ENCODE results near the gene GPR55.

GPR55 gene

DNA sequence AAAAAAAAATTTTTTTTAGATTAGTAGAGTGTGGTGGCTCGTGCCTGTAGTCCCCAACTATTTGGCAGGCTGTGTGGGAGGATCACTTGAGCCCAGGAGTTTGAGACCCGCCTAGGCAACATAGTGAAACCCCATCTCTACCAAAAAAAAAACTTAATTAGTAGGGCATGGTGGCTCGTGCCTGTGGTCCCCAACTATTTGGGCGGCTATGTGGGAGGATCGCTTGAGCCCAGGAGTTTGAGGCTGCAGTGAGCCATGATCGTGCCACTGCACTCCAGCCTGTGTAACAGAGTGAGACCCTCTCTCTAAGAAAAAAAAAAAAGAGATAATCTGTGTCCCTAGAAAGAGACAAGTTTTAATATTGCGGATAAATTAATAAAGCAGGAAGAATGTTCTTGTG, 8.8 kb downstream of the GPR55 start:
- no peak for DNase-seq

DNA sequence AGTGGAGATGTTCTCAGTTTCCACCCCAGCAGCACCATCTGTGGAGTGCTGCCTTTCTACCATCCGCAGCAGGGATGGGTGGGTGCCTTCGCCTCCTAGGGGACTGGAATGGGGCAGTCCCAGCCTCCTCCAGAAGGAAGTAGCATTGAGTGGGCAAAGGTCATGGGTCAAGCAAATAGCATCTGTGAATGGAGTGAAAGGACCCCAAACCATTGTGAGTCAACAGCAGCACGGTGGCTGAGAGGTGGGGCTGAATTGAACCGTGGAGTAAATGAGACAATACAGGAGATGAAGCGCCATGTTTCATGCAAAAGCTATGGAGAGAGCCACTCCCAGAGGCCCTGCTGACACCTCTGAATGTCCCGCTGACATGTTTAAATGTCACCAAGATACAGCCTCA, 9.7 kb downstream of the GPR55 start:
- no peak for DNase-seq

DNA sequence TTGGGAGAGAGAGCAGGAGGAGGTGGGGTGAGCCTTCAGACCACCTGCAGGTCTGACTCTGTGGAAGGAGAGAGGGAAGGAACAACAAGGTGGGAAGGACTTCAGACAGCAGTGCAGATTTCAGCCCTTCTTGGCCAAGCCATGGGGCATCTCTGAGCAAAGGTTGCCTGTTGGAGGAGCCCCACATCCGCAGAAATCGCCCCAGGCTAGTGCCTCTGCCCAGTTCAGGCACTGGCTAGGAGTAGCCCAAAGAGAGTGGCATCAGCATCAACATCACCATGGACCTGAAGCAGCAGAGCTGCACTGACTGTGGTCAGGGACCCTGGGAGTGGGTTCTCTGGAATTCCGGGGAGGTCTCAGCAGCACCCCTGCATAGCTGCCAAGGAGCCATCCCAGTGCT, 10.2 kb downstream of the GPR55 start:
- DNase-seq = no peak

DNA sequence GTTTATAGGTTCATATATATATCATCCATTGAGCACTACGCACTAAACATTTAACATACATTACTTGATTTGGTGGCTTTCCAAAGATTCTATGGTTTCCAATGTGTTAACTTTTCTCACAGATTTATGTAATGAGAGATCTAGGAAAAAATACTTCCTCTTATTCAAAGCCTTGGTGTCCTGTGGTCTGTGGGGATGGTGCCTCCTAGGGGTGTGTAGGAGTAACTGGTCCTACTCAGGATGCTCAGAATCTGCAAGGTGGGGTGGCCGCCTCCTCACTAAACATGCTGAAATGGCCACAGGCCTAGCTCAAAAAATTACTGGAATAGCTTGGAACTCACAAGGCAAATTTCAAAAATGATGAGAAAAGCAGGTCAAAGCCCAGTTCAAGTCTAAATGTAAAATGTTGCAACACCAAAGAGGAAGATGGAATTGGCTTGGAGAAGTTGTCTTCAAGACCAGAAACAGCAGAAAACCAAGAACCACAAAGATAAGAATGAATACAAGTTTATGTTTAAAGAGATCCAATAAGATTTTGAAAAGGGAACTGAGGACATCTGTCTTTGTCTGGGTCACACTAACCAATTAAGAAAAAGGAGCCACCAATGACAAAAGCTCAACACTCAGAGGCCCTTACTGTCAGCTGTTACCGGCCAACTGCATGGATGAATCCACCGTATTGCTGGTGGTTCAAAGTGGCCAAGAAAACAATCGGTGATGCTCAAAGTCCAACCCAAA, 11.5 kb downstream of the GPR55 start:
- DNase-seq = peak; percentile 27

DNA sequence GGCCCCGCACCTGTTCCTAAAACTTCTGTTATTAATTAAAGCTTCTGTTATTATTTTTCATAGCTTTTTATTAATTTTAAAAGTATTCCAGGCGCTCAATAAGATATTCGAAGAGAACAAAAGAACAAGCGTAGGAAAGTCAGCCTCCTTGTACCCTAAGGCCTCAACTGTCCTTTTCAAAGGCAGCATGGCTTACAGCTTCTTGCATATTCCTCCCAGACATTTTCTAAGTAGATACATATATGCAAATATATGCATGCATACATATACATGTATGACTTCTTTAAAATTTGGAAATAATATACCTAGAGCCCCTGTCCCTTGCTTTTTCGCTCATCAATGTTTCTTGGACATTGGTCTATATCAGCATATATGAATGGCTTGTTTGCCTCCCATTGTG, 12.3 kb downstream of the GPR55 start:
- no peak for DNase-seq

DNA sequence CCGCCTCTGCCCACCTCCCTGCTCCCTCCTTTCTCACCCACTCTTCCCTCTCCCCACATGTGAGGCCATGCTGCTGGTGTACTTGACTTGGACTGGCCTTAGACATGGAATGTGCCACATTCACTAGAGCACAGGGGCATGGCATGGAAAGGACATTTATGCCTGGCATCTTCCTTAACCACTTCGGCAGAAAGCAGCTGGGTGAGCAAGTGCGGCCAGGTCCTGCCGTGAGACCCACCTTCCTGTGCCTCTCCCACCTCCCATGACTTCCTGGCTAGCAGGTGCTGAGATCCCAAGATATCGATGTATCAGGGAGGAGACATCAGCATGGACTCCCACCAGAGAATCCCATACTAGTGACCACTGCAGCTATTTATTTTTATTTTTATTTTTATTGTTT, 13.0 kb downstream of the GPR55 start:
- no peak for DNase-seq

DNA sequence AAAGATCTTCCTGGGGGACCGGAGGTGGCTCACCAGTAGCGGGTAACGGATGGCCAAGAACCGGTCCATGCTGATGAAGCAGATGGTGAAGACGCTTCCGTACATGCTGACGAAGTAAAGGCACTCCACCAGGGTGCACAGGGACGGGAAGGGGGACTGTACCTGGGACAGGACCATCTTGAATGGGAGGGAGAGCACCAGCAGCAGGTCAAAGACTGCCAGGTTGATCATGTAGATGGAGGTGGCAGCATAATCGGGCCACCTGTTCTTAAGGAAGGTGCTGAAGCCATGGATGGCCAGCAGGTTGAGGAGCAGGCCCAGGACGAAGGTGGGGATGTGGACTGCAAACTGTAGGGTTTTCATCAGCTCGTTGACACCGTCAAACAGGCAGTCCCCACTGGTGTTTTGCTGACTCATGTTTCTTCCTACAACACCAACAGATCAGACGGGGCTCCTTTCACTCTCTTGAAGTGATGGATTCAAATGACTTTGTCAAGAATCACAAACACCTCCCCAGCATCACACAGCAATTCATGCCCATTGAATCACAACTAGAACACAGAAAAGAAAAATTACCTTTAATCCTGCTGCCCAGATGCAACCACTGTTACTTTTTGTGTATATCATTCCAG, 14.4 kb downstream of the GPR55 start:
- DNase-seq = no peak

DNA sequence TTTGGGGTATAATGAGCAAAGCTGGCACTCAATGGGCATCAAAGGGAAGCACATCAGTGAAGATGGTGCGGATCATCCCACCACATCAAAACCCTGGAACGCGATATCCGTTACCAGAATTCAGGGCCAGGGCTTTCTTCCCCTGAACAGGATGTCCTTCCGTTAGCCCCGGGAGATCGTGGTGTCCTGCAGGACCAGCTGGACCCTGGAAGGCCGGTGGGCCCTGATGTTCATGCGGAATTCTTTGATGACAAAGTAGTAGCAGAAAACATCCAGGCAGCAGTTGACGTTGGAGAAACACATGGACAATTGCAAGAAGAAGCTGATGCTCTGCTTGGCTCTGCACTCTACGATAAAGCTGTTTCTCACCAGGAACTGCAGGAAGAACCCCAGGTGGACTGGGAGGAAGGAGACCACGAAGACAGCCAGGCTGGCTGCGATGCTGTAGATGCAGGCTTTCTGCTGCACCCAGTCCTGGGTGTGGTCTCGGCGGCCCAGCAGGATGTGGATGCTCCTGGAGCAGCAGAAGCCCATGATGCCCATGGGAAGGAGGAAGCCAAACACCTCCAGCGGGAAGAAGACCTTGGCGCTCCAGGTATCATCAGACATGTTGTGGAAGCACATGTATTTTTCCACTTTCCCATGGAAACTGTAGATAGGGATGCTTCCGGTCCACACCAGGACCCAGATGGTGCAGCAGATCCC, 15.0 kb downstream of the GPR55 start:
- no peak for DNase-seq

DNA sequence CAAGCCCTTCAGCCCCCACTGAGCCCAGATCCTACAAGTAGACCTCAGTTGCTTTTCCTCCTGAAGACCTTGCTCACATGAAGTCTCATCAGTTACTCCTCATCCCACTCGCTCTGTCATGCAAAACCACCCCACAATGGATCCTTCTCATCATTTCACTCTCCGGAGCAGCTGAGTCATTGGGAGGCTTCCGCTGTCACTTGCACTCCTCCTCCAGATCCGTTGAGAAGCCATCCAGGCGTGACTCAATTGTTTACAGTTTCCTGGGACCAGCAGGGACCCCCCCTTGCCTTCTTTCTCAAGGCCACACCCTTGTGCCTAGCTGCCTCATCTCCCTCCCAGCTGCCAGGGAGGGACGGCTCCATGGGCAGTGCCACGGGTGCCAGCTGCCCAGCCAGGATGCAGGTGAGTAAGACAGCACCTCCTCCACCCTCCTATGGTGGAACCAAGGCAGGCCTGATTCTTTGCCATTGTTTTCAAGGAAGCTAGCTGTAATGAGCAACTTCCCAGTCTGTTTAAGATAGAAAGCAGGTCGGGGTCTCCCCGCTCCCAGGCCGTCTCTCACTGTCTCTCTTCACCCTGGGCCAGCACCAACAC, 16.3 kb downstream of the GPR55 start:
- no peak for DNase-seq

DNA sequence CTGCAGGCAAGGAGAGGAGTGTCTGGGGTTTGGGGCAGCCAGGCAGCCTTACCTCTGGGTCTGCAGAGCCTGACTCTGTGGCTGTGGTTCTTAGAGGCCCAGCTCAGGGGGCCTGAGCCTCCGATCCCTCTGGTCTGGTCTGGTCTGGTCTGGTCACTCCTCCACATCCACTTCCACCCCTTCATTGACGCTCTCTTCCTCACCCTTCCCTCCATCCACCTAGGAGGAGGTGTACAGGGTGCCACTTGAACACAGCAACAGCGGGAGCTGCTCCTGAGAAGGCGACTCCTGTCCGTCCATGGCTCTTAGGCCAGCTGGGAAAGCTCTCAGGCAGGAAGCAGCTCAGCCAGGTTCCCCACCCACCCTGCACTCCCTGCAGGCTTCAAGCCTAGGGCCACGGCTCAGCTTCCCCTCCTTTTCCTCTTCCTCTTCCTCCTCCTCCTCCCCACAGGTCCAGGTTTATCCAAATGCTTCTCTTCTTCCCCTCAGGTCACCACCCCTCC, 16.9 kb downstream of the GPR55 start:
- DNase-seq = no peak

DNA sequence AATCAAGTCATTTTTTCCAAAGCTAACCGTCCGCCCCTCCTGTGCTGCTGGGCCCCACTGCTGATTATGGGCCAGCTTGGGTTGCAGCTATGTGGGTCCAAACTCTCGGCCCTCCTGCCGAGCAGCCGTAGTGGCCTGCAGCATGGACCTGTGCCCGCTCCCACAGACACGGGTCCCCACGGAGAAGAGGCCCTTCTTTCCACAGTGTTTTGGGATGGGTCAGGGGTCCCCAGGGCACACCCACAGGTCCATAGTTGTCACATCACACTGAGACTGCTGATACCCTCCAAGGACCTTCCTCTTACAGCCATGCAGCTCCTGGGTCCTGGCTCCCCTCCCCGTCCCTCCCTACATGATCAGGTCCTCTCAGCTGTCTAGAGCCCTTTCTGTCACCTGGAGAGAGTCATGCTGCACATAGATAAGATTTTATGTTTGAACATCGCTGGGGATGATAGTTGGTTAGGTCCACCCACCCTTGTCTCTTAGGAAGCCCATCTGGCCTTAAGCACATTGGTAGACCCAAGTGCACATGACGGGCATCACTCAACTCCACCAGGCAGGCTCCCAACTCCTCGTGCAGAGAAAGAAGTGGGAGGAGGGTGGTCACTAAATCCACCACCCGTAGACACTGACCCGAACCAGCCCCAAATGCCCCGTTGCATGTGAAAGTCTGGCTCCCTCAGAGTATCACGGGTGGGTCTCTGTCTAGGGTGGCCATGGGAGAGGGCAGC, 17.5 kb downstream of the GPR55 start:
- DNase-seq = no peak

DNA sequence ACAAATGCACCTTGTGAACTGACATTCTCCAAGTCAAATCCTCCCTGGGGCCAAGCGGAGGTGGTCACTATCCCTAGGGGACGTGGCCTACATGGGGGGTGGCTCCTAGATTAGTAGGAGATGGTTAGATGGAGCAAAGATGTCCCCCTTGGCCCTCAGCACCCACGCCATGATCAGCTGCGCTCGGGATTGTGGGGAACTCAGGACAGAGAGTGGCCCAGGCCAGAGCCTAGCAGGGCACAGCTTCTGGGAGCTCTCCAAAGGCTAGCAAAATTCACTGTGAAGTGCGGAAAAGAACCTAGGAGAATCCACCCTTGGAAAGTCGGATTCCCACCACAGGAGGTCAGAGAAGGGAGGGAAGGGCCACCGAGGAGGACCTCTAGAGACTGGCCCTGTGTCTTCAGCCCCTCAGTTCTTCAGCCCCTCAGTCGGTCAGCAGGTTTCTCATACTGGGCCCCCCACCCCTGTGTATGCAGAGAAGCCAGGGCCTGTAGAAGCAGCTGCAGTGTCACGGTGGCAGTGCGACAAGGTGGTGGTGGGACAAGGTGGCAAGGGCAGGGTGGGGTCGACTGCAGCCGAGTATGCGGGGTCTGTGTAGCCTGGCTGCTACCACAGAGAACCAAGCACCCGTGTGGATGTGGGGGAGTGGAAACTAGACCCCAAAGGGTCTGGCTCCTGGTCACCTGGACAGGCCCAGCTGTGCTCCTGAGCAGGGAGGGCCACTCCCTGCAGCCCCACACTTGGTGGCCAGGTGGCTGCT, 18.4 kb downstream of the GPR55 start:
- DNase-seq = no peak

DNA sequence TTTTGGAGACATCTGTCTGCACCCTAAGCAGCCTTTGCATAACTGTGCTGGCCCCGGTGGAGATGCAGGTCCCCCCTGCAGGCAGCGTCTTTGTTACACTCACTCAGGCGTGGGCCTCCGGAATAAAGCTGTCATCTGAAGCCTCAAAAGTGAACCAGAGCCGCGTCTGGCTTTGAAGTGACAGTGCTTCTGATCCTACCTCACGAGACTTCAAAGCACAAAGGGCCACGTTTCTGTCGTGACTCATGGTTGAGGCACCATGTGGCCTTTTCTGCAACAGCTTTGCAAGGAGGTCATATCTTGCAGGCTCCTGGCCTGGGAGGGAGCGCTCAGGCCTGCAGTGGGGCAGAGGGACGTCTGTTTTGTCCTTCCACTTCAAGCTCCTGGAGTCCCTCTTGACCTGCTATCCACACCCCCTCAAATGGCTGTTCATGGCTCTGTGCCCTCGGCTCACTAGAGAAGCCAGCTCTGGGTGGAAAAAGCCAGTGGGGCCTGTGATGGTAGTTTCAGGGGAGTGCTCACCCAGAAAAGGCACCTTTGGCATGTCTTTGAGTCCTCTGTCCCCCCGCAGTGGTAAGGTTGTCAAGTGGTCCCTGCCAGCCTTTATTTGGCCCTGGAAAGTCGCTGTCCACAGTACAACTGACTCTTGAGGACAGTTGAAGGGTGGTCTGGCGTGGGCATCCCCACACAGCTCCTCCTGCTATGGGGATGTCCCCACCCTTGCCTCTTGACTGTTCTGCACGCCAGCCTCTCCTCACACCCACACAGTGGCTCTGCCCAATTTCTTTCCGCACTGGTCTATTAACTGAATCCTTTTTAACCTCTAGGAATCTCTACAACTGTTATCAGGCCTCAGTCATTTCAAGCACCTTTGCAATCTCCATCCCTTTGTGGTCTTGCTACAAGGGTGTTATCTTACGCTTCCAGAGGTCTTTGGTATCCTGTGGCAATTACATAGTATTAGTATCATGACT, 19.3 kb downstream of the GPR55 start:
- DNase-seq = no peak

DNA sequence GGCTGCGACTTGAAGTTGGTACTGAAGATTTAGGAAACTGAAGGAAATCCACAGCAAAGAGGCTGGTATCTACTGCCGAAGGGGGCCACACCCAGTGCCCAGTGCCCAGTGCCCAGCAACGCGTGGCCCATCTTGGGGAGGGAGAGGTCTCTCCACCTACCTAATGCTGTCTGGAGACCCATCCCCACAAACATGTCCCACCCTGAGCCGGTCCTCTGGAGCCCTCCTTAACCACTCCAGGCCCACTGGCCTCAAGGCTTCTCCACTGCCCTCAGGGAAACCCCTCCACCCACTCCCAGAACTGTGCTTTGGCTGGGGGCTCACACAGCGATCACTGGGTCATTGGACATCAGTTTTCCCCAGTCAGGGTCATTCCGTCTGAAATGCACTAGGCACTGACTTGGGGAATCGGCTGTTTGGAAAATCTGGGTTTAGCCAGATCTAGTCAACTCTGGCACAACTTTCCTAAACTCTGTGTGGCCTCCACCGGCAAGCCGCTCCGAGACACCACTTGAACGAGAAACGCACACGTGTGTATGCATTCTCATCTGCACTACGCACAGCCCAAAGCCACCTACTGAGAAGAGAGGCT, 20.1 kb downstream of the GPR55 start:
- no peak for DNase-seq

DNA sequence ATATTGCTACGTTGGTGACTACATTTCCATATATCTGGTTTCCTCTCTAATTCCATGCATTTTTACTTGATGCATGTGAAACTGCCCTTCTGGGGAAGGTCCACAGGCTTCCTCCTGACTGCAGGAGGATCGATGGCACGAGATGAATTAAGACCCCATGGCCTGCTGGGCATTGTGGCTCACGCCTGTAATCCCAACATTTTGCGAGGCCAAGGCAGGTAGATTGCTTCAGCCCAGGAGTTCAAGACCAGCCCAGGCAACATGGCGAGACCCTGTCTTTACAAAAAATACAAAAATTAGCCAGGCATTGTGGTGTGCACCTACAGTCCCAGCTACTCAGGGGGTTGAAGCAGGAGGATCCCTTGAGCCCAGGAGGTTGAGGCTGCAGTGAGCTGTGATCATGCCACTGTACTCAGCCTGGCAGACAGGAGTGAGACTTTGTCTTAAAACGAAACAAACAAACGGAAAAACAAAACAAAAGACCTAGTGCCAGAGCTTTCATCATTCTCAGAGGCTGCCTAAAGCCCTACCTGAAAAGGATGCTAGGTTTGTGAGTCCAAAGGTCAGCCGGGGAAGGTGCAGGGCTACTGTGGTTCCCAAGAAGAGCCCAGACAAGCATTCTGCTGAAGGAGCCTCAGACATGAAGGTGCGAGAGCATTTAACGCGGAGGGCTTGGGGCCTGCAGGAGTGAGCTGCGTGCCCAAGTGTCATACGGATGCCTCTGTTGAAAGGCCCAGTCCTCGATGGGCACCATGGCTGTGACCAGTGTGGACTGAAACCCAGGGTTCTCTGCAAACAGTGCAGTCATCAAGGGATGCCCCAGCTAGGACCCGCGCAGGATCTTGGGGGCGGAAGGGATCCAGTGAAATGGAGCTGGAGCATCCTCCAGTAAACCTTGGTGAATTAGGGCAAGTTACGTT, 21.6 kb downstream of the GPR55 start:
- DNase-seq = no peak

DNA sequence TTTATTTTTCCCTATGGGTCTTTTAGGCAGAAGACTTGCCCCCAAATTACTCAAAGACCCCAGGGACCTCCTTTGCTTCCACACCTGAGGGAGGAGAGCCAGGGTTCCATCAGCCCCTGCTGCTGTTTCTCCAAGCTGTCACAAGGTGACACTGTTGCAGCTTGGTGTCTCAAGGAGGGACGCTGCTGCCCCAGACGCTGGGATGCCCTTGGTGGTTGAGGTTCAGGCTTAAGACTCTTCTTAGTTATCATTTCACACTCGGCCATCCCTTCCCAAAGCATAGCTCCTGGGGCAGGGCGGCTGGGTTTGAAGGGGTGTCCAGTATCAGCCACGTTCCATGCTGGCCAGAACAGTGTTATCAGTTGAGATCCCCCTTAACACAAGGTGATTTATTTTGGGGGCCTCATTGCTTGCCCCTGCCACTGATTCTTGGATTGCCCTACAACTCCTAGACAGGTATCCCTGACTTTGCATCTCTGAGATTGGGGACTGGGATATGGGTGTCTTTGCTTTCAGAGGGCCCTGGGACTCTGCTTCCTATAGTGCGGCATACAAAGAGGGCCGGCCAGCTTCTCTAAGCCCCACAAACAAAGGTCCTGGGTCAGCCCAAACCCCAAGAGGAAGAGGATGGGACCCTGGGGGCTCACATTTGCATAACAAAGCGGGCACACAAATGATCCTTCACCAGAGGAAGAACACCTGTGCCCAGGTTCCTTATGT, 22.7 kb downstream of the GPR55 start:
- peak; percentile 3 for DNase-seq

DNA sequence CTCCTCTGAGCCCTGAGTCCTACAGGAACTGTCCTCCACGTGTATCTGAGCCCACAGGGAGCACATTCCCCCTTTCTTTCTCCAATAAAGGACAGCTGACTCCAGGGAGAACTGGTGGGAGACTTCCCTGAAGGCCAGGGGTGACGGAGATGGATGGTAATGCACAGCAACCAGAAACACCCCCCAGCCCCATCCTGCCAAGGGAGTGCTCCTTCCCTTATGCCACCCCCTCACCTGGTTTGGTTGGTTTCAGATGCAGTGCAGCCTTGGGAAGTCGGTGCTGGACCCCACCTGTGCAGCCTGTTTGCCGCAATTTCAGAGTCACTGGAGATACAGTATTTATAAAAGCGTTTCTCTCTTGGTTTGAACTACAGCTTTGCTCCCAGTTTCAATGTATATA, 24.0 kb downstream of the GPR55 start:
- no peak for DNase-seq

DNA sequence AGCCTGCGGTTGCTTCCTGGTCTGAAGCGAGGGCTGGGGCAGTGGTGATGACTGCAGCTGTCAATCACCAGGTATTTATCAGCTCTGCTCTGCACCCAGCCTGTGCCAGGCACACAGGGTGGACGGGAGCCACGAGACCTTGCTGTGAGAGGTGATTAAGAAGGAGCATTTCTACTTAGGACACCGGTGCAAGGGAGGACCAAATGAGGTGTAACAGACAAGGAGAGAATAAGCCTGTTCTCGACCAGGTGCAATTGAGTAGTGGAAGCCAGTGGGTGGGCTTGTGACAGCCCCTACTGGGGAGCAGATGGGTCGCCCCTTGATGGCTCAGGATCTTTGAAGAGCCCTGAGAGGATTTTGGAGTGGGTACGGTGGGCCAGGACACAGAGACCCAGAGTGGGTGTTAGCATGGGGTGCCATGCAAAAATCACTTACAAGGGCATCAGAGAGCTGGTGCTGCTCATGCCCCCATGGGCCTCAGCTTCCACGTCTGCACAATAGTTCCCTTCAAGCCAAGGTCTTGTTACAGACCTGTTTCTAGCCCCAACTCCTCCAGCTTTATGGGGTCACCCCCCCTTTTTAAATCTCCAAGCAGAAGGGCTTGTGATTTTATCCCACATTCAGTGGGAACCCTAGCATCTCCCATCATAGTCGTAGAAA, 24.6 kb downstream of the GPR55 start:
- no peak for DNase-seq
